HCT116 (cell line): ENCODE results near the gene ANGEL1. TPM values are rescaled to one million over a fixed set of nuclear protein-coding genes. Genes with fewer than 3 reads are reported as not detected.

Experiments
- ATAC-seq: fragments of 200-7000 bp; cut with Tn5 transposase; 2 replicates; pipeline ENCODE4 v1.9.1; 2020; ENCODE audit warnings: mild to moderate bottlenecking, moderate library complexity
- BruUV-seq: library from RNA; stranded (reverse); fragments of 400-500 nt; replicated peaks from 2 replicates; lab custom pipeline; 2021; lab: Mats Ljungman, UMichigan
- CTCF ChIA-PET: fragments of 300-600 bp; sonication (Branson Sonifier 250); formaldehyde crosslinking; loops from one replicate; lab custom pipeline; 2021; ENCODE audit warnings: antibody characterized with exemption; lab: Charles Lee
- POLR2A ChIA-PET: fragments of 300-600, 350-600 bp; sonication (Branson Sonifier 250); formaldehyde crosslinking; loops from one replicate; lab custom pipeline; 2021; ENCODE audit warnings: antibody characterized with exemption; lab: Charles Lee
- RAD21 ChIA-PET, 2 experiments: fragments of 300-600 bp; sonication (Branson Sonifier 250); formaldehyde crosslinking; loops; one replicate each; lab custom pipeline; 2023; ENCODE audit warnings: low total read pairs in 2 of 2; ENCODE audit not compliant: uncharacterized antibody in 2 of 2, unreplicated experiment in 2 of 2, low non-redundant PET in 1 of 2; lab: Charles Lee
- DNase-seq: peaks from one replicate; pipeline ENCODE4 v3.0.0-alpha.2; 2010; ENCODE audit warnings: low read depth, low spot score
- H2AFZ ChIP-seq: fragments of 200-600 bp; shearing (Covaris generic), sonication (generic); 2 replicates; pipeline ENCODE4 v1.6.1; 2017; ENCODE audit warnings: low read depth, mixed run types, mixed read lengths, antibody characterized with exemption, low read length; ENCODE audit not compliant: poor library complexity, severe bottlenecking
- H3K27ac ChIP-seq: 2 replicates; pipeline ENCODE4 v1.5.1; 2012; ENCODE audit warnings: low read depth, low read length
- H3K27me3 ChIP-seq: fragments of 200-600 bp; sonication (generic); 2 replicates; pipeline ENCODE4 v1.6.1; 2016; ENCODE audit warnings: mixed run types, low read length, mixed read lengths; ENCODE audit not compliant: insufficient read depth
- H3K36me3 ChIP-seq, 2 experiments: fragments of 200-500 bp in 1 of 2; fragments of 200-600 bp in 1 of 2; sonication (Bioruptor generic) in 1 of 2; sonication (generic) in 1 of 2; 2 replicates each; pipeline versions ENCODE4 v1.5.1 to v1.6.1; 2014 to 2016; ENCODE audit warnings: low read length in 2 of 2, inconsistent platforms in 1 of 2, mixed read lengths in 1 of 2, mixed run types in 1 of 2; ENCODE audit not compliant: insufficient read depth in 2 of 2, control insufficient read depth in 1 of 2
- H3K4me1 ChIP-seq, 2 experiments: fragments of 200-600 bp in 1 of 2; sonication (generic) in 1 of 2; 2 replicates each; pipeline versions ENCODE4 v1.5.1 to v1.6.1; 2012 to 2017; ENCODE audit warnings: low read length in 2 of 2, inconsistent platforms in 1 of 2, mild to moderate bottlenecking in 1 of 2, mixed read lengths in 1 of 2, mixed run types in 1 of 2, moderate library complexity in 1 of 2; ENCODE audit not compliant: insufficient read depth in 2 of 2, control insufficient read depth in 1 of 2
- H3K4me2 ChIP-seq: fragments of 200-600 bp; sonication (generic); 2 replicates; pipeline ENCODE4 v1.6.1; 2017; ENCODE audit warnings: mixed run types, low read length, mixed read lengths
- H3K4me3 ChIP-seq, 2 experiments: fragments of 200-600 bp in 1 of 2; sonication (generic) in 1 of 2; replicated peaks in 1 of 2; 2 replicates each; pipeline ENCODE4 v1.5.1; 2011 to 2016; ENCODE audit warnings: low read length in 2 of 2, control low read depth in 1 of 2, low read depth in 1 of 2, mild to moderate bottlenecking in 1 of 2, mixed read lengths in 1 of 2, mixed run types in 1 of 2
- H3K79me2 ChIP-seq: fragments of 200-600 bp; sonication (generic); 2 replicates; pipeline ENCODE4 v1.6.1; 2017; ENCODE audit warnings: mild to moderate bottlenecking, mixed run types, low read length, moderate library complexity, mixed read lengths; ENCODE audit not compliant: insufficient read depth
- H3K9ac ChIP-seq: fragments of 200-600 bp; sonication (generic); 2 replicates; pipeline ENCODE4 v1.6.1; 2016; ENCODE audit warnings: low read length, mixed read lengths
- H3K9me2 ChIP-seq: fragments of 200-600 bp; sonication (generic), shearing (Covaris generic); 2 replicates; pipeline ENCODE4 v1.6.1; 2017; ENCODE audit warnings: mixed run types, mild to moderate bottlenecking, moderate library complexity; ENCODE audit not compliant: insufficient read depth
- H3K9me3 ChIP-seq, 2 experiments: fragments of 200-500 bp in 1 of 2; fragments of 200-600 bp in 1 of 2; sonication (Bioruptor generic) in 1 of 2; sonication (generic) in 1 of 2; 2 replicates each; pipeline ENCODE4 v1.6.1; 2014 to 2017; ENCODE audit warnings: low read length in 2 of 2, mixed read lengths in 2 of 2, inconsistent platforms in 1 of 2, low read depth in 1 of 2, mild to moderate bottlenecking in 1 of 2, mixed run types in 1 of 2, moderate library complexity in 1 of 2; ENCODE audit not compliant: control insufficient read depth in 1 of 2, insufficient read depth in 1 of 2
- H4K20me1 ChIP-seq: fragments of 200-600 bp; sonication (generic), shearing (Covaris generic); 2 replicates; pipeline ENCODE4 v1.6.1; 2017; ENCODE audit warnings: mixed run types, mild to moderate bottlenecking, moderate library complexity; ENCODE audit not compliant: insufficient read depth
- CEBPB ChIP-seq: IDR thresholded peaks from 2 replicates; pipeline ENCODE4 v1.6.1; 2012; ENCODE audit warnings: low read depth
- EGR1 ChIP-seq: IDR thresholded peaks from 2 replicates; pipeline ENCODE4 v1.6.1; 2012; ENCODE audit warnings: low read depth
- EZH2 ChIP-seq: fragments of 200-600 bp; sonication (generic); IDR thresholded peaks from 2 replicates; pipeline ENCODE4 v1.6.1; 2017; ENCODE audit warnings: antibody characterized with exemption, mixed run types
- FOSL1 ChIP-seq: IDR thresholded peaks from 2 replicates; pipeline ENCODE4 v1.6.1; 2012; ENCODE audit warnings: low read depth
- JUND ChIP-seq: IDR thresholded peaks from 2 replicates; pipeline ENCODE4 v1.6.1; 2012
- POLR2AphosphoS5 ChIP-seq: IDR thresholded peaks from 2 replicates; pipeline ENCODE4 v1.6.1; 2011; ENCODE audit warnings: mild to moderate bottlenecking, low read depth, low read length, moderate library complexity
- RAD21 ChIP-seq: IDR thresholded peaks from 2 replicates; pipeline ENCODE4 v1.6.1; 2012; ENCODE audit warnings: low read depth, mild to moderate bottlenecking
- intact Hi-C: fragments of 100-400 bp; cut with micrococcal nuclease; formaldehyde crosslinking; loops from 2 replicates; pipeline ENCODE4 v1.10.0; 2022
- total RNA-seq: library from RNA; stranded (reverse); gene quantifications from one replicate; pipeline ENCODE4 v1.2.1, GENCODE V29; 2021; ENCODE audit not compliant: unreplicated experiment
- TF ChIP-seq, protein P1 (sequence below): IDR thresholded peaks from 2 replicates; pipeline ENCODE4 v1.6.1; 2012
- TF ChIP-seq, protein P2 (sequence below): IDR thresholded peaks from 2 replicates; pipeline ENCODE4 v1.6.1; 2011; ENCODE audit warnings: mild to moderate bottlenecking, low read length, moderate library complexity; ENCODE audit not compliant: insufficient replicate concordance; ENCODE audit errors: extremely low read depth

Gene ANGEL1
- total RNA-seq, 1 experiment from 2014 or later = 20.6 TPM

- no peaks in the 10 kb centered on the region for H3K9me3 ChIP-seq
- CTCF ChIA-PET = interaction anchor here (1.6 kb wide), 1 partner anchor 24 kb away, joined by 8 read pairs; no protein-coding TSS in a partner anchor
- H4K20me1 ChIP-seq = no peaks in the 10 kb centered on the region
- no peaks in the 10 kb centered on the region for H3K27me3 ChIP-seq
- TF ChIP-seq CEBPB (no peak), EZH2 (no peak), RAD21 (no peak), EGR1 (no peak), JUND (no peak), POLR2AphosphoS5 (no peak)
- no peaks in the 10 kb centered on the region for H3K79me2 ChIP-seq
- no peak for DNase-seq
- no TSS peak for BruUV-seq
- H3K4me3 ChIP-seq = peak overlapping the region; percentile 44 to 69
- POLR2A ChIA-PET = interaction anchor here (1.9 kb wide), 1 partner anchor 12 kb away, joined by 4 read pairs; no protein-coding TSS in a partner anchor
- H3K27ac ChIP-seq = no peak overlapping the region
- H3K4me2 ChIP-seq = peak overlapping the region; percentile 82
- no peaks in the 10 kb centered on the region for H3K9me2 ChIP-seq
- intact Hi-C loops = no loop called here
- peaks cover 9 to 16% of the 10 kb centered on the region in 2 experiments for H3K4me1 ChIP-seq
- peak overlapping the region; percentile 71 for H3K9ac ChIP-seq
- ATAC-seq = no peak
- RAD21 ChIA-PET = no interaction called here
- no peaks in the 10 kb centered on the region for H3K36me3 ChIP-seq
- H2AFZ ChIP-seq = peak overlapping the region; percentile 88
Measured at GRCh38 chr14:76760331-76761135, 52.1 kb downstream of the ANGEL1 start.

- H3K4me3 ChIP-seq = no peak overlapping the region
- peaks cover 9 to 16% of the 10 kb centered on the region in 2 experiments for H3K4me1 ChIP-seq
- no peaks in the 10 kb centered on the region for H4K20me1 ChIP-seq
- no peaks in the 10 kb centered on the region for H3K79me2 ChIP-seq
- BruUV-seq = no TSS peak
- no peaks in the 10 kb centered on the region for H3K36me3 ChIP-seq
- no peaks in the 10 kb centered on the region for H3K9me3 ChIP-seq
- H2AFZ ChIP-seq = no peak overlapping the region
- ChIA-PET CTCF (no interaction called here), POLR2A (no interaction called here), RAD21 (no interaction called here)
- DNase-seq (no peak), ATAC-seq (no peak)
- TF ChIP-seq FOSL1 (no peak), EGR1 (no peak), EZH2 (no peak)
- TF ChIP-seq, protein P1, sequence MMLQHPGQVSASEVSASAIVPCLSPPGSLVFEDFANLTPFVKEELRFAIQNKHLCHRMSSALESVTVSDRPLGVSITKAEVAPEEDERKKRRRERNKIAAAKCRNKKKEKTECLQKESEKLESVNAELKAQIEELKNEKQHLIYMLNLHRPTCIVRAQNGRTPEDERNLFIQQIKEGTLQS = no peak
- TF ChIP-seq, protein P2, sequence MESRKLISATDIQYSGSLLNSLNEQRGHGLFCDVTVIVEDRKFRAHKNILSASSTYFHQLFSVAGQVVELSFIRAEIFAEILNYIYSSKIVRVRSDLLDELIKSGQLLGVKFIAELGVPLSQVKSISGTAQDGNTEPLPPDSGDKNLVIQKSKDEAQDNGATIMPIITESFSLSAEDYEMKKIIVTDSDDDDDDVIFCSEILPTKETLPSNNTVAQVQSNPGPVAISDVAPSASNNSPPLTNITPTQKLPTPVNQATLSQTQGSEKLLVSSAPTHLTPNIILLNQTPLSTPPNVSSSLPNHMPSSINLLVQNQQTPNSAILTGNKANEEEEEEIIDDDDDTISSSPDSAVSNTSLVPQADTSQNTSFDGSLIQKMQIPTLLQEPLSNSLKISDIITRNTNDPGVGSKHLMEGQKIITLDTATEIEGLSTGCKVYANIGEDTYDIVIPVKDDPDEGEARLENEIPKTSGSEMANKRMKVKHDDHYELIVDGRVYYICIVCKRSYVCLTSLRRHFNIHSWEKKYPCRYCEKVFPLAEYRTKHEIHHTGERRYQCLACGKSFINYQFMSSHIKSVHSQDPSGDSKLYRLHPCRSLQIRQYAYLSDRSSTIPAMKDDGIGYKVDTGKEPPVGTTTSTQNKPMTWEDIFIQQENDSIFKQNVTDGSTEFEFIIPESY = no peak
- no peak overlapping the region for H3K9ac ChIP-seq
- H3K4me2 ChIP-seq = no peak overlapping the region
- intact Hi-C loops = no loop called here
- H3K9me2 ChIP-seq = no peaks in the 10 kb centered on the region
- H3K27me3 ChIP-seq = no peaks in the 10 kb centered on the region
- no peak overlapping the region for H3K27ac ChIP-seq
Measured at GRCh38 chr14:76759589-76759988, 53.1 kb downstream of the ANGEL1 start.
